Measurements from ENCODE around the gene BCR. TPM values are rescaled to one million over a fixed set of nuclear protein-coding genes. Genes with fewer than 3 reads are reported as not detected.
A peak's percentile ranks its signal among the peaks of the same experiment; 100 is the strongest.

Gene BCR
- total and polyA plus RNA-seq, 10 donors: 15.2 to 64.8 (median 50.7) TPM

DNA sequence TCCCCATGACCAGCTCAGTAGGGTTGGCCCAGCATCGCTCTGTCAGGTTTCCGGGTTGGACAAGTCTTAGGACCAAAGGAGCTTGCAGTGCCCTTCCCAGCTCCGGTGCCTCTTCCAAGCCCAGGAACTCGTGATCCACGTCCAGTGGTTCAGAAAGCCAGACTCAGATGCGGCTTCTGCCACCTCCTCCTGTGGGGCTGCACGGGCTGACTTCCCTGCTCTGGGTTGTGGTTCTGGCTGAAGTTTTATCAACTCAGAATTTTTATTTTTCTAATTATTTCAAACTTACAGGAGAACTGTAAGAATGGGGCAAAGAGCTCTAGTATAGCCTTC, 85.0 kb downstream of the BCR start:
- H3K4me1 ChIP-seq: peaks cover 3 to 51% (median 22%) of the 10 kb centered on the region in 6 donors
- no peak for DNase-seq
- peaks cover 0 to 97% (median 51%) of the 10 kb centered on the region in 6 donors for H3K36me3 ChIP-seq
- TF ChIP-seq POLR2AphosphoS5 (IDR thresholded peaks at IDR 0.05) (no peak), CTCF (IDR thresholded peaks at IDR 0.05 in 8 of 11, conservative IDR thresholded peaks at IDR 0.05 in 3 of 11) (no peak), POLR2A (IDR thresholded peaks at IDR 0.05) (no peak)
- no peak overlapping the region for H3K4me3 ChIP-seq
- H3K9me3 ChIP-seq: no peaks in the 10 kb centered on the region
- WGBS, 5 donors: 89 to 97% (median 96%) methylated on average over 7 of the region's 7 CpGs
- no peaks in the 10 kb centered on the region for H3K27me3 ChIP-seq (replicated peaks in 1 of 7)
- intact Hi-C loops (cut with DNase I; ENCODE audit: low total_unique reads): no loop called here
- H3K27ac ChIP-seq: peak overlapping the region in 1 of 8 donors; percentile 72

GRCh38 chr22:23266780-23267179, 86.5 kb downstream of the BCR start:
- Histone ChIP-seq H3K36me3 (peaks cover 0 to 97% (median 45%) of the 10 kb centered on the region in 6 donors), H3K27ac (no peak overlapping the region), H3K9me3 (no peaks in the 10 kb centered on the region), H3K4me3 (no peak overlapping the region), H3K27me3 (replicated peaks in 1 of 7) (no peaks in the 10 kb centered on the region), H3K4me1 (peaks cover 3 to 63% (median 24%) of the 10 kb centered on the region in 6 donors)
- intact Hi-C loops (cut with DNase I; ENCODE audit: low total_unique reads): no loop called here
- 93 to 96% (median 94%) methylated on average over 4 of the region's 4 CpGs for WGBS, 5 donors
- TF ChIP-seq POLR2AphosphoS5 (IDR thresholded peaks at IDR 0.05): no peak
- no peak for TF ChIP-seq CTCF (IDR thresholded peaks at IDR 0.05 in 8 of 11, conservative IDR thresholded peaks at IDR 0.05 in 3 of 11)
- no peak for TF ChIP-seq POLR2A (IDR thresholded peaks at IDR 0.05)
- no peak for DNase-seq

GRCh38 chr22:23267226-23268043, 87.1 kb downstream of the BCR start:
- H3K36me3 ChIP-seq: peaks cover 0 to 97% (median 47%) of the 10 kb centered on the region in 6 donors
- 82 to 93% (median 91%) methylated on average over 10 to 11 of the region's 11 CpGs for WGBS, 5 donors

More at GRCh38 chr22:23267226-23268043, 87.1 kb downstream of the BCR start:
- no peak for DNase-seq
- Histone ChIP-seq H3K27me3 (replicated peaks in 1 of 7) (no peaks in the 10 kb centered on the region), H3K9me3 (no peaks in the 10 kb centered on the region), H3K4me3 (no peak overlapping the region), H3K27ac (no peak overlapping the region), H3K4me1 (peaks cover 3 to 57% (median 21%) of the 10 kb centered on the region in 6 donors)
- intact Hi-C loops (cut with DNase I; ENCODE audit: low total_unique reads): no loop called here
- TF ChIP-seq POLR2AphosphoS5 (IDR thresholded peaks at IDR 0.05) (no peak), POLR2A (IDR thresholded peaks at IDR 0.05) (no peak), CTCF (IDR thresholded peaks at IDR 0.05 in 8 of 11, conservative IDR thresholded peaks at IDR 0.05 in 3 of 11) (no peak)
